Measurements from ENCODE around the gene PICK1. TPM values are rescaled to one million over a fixed set of nuclear protein-coding genes. Genes with fewer than 3 reads are reported as not detected.

PICK1 gene
- total RNA-seq, 1 donor from 2014 or later = 25.5 TPM

DNA sequence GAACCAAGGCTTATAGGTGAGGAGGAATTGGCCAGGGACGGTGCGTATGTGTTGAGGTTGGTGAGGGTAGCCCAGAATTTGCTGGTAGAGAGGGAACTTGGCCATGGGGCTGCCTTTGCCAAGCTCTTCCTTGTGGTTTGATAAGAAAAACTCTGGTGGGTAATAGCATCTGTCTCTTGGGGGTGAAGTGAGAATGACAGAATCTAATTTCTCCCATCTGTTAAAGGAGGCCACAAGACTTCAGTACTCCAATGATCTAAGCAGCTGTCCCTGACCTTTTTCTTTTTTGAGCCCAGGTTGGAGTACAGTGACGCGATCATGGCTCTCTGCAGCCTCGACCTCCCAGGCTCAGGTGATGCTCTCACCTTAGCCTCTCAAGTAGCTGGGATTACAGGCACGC is 36.0 kb upstream of the PICK1 start:
- TF ChIP-seq, protein P1, sequence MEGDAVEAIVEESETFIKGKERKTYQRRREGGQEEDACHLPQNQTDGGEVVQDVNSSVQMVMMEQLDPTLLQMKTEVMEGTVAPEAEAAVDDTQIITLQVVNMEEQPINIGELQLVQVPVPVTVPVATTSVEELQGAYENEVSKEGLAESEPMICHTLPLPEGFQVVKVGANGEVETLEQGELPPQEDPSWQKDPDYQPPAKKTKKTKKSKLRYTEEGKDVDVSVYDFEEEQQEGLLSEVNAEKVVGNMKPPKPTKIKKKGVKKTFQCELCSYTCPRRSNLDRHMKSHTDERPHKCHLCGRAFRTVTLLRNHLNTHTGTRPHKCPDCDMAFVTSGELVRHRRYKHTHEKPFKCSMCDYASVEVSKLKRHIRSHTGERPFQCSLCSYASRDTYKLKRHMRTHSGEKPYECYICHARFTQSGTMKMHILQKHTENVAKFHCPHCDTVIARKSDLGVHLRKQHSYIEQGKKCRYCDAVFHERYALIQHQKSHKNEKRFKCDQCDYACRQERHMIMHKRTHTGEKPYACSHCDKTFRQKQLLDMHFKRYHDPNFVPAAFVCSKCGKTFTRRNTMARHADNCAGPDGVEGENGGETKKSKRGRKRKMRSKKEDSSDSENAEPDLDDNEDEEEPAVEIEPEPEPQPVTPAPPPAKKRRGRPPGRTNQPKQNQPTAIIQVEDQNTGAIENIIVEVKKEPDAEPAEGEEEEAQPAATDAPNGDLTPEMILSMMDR (IDR thresholded peaks at IDR 0.05) = no peak
- POLR2A ChIA-PET = interaction anchor here (0.6 kb wide), 1 partner anchor 1266 kb away, joined by 11 read pairs; no protein-coding TSS in a partner anchor
- Mint-ChIP-seq H3K27me3 (peaks cover 3% of the 10 kb centered on the region), H3K27ac (no peak overlapping the region), H3K4me3 (no peak overlapping the region), H3K36me3 (ENCODE audit: low read depth) (no peaks in the 10 kb centered on the region), H3K4me1 (no peaks in the 10 kb centered on the region), H3K9me3 (no peaks in the 10 kb centered on the region)
- no peak for ATAC-seq (ENCODE audit: low read depth)
- DNase-seq = no peak
- CTCF ChIA-PET = no interaction called here
- intact Hi-C loops (cut with micrococcal nuclease) = no loop called here

DNA sequence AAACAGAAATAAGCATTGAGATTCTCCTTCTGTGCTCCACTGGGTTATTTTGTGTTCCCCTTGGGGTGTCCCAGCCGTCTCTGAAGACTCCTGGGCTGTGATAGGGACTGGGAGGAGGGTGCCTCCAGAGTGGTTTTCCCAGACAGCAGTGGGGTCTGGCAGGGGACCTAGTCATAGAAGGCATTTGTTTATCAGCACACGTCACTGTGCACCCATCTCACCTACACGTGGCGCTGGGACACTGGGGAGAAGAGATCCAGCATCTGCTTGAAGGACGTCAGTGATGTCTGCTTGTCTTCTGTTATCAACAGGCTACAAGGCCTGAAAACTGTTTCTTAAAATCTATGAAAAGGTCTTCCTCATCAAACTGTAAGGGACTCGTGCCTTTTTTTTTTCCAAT is 34.2 kb upstream of the PICK1 start:
- POLR2A ChIA-PET = no interaction called here
- DNase-seq (no peak), ATAC-seq (ENCODE audit: low read depth) (no peak)
- no peaks in the 10 kb centered on the region for H3K9me3 Mint-ChIP-seq
- CTCF ChIA-PET = no interaction called here
- H3K4me3 Mint-ChIP-seq = no peak overlapping the region
- H3K36me3 Mint-ChIP-seq (ENCODE audit: low read depth) = no peaks in the 10 kb centered on the region
- intact Hi-C loops (cut with micrococcal nuclease) = no loop called here
- TF ChIP-seq, protein P1 (IDR thresholded peaks at IDR 0.05) = no peak
- no peaks in the 10 kb centered on the region for H3K4me1 Mint-ChIP-seq
- peaks cover 3% of the 10 kb centered on the region for H3K27me3 Mint-ChIP-seq
- H3K27ac Mint-ChIP-seq = no peak overlapping the region

- no peak overlapping the region for H3K27ac Mint-ChIP-seq
- ATAC-seq (ENCODE audit: low read depth) = no peak
Measured at GRCh38 chr22:38025514-38025913, 31.7 kb upstream of the PICK1 start.

DNA sequence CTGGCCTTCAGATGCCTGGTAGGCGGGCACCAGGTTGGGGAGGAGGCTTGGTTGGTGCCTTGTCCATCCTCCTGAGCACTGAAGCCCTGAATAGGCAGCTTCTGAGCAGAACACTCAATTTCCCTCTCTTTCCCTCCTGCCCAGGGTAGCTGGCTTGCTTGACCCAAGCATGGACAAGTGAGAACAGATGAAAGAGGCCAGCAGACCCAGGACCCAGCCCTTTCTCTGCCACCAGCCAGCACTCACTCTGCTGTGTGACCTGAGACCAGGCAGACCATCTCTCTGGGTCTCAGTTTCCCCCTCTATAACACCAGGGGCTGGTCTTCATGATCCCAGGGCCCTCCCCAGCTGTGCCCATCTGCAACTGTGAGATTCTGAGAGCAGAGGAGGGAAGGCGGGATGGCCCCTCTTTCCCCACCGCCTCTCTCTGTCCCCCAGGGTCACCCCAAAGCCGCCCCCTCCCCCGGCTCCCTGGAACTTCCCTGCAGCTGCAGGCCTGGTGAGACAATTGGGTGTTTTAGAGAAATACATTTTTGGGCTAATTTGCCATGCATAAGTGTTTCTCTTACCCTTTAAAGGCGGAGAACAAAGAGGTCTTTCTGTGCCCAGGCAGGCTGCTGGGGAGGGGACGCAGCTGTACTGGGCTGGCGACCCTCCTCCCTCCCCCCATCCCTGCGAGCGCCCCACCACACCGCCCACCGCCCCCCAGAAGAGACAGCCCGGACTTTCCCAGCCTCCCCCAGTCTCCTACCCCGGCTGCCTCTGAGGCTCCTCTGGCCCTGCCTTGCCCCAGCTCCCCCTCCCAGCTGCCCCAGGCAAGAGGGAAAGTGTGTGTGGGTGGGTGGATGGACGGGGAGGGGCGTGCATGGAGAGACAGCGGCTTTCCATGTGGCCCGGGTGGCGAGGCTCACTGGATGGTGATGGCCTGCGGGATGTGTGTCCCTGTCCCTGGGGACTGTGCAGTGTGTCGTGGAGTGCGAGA is 30.8 kb upstream of the PICK1 start:
- Mint-ChIP-seq H3K27ac (no peak overlapping the region), H3K4me1 (no peaks in the 10 kb centered on the region), H3K4me3 (no peak overlapping the region), H3K27me3 (no peaks in the 10 kb centered on the region), H3K9me3 (no peaks in the 10 kb centered on the region), H3K36me3 (ENCODE audit: low read depth) (no peaks in the 10 kb centered on the region)
- TF ChIP-seq, protein P1 (IDR thresholded peaks at IDR 0.05) = no peak
- no peak for DNase-seq
- POLR2A ChIA-PET = no interaction called here
- CTCF ChIA-PET = no interaction called here
- no peak for ATAC-seq (ENCODE audit: low read depth)
- intact Hi-C loops (cut with micrococcal nuclease) = no loop called here

More at GRCh38 chr22:38025514-38025913, 31.7 kb upstream of the PICK1 start:
- TF ChIP-seq, protein P1 (IDR thresholded peaks at IDR 0.05) = no peak
- no peak overlapping the region for H3K4me3 Mint-ChIP-seq
- ChIA-PET POLR2A (no interaction called here), CTCF (no interaction called here)
- no peaks in the 10 kb centered on the region for H3K9me3 Mint-ChIP-seq
- intact Hi-C loops (cut with micrococcal nuclease) = no loop called here
- H3K4me1 Mint-ChIP-seq = no peaks in the 10 kb centered on the region
- no peak for DNase-seq
- H3K27me3 Mint-ChIP-seq = no peaks in the 10 kb centered on the region
- no peaks in the 10 kb centered on the region for H3K36me3 Mint-ChIP-seq (ENCODE audit: low read depth)

GRCh38 chr22:38027487-38027886 is 29.7 kb upstream of the PICK1 start:
- Mint-ChIP-seq H3K4me3 (no peak overlapping the region), H3K27ac (no peak overlapping the region), H3K4me1 (no peaks in the 10 kb centered on the region), H3K36me3 (ENCODE audit: low read depth) (no peaks in the 10 kb centered on the region), H3K27me3 (no peaks in the 10 kb centered on the region), H3K9me3 (no peaks in the 10 kb centered on the region)
- intact Hi-C loops (cut with micrococcal nuclease) = no loop called here
- POLR2A ChIA-PET = no interaction called here
- no peak for DNase-seq
- TF ChIP-seq, protein P1 (IDR thresholded peaks at IDR 0.05) = no peak
- CTCF ChIA-PET = no interaction called here
- no peak for ATAC-seq (ENCODE audit: low read depth)

Data from activated B cell treated with CpG ODN at 0.5 μM for 24 hours (primary cell).